ENCODE results near the gene OCA2. TPM values are rescaled to one million over a fixed set of nuclear protein-coding genes. Genes with fewer than 3 reads are reported as not detected.

OCA2 gene
- total RNA-seq, 1 experiment from 2014 or later = 0.57 TPM

- no peak overlapping the region for H3K4me3 ChIP-seq (ENCODE audit: low read depth, low read length)
- Mint-ChIP-seq H3K4me3 (ENCODE audit: unreplicated experiment) (no peak overlapping the region), H3K27me3 (ENCODE audit: insufficient read depth, unreplicated experiment) (peaks cover 16% of the 10 kb centered on the region), H3K36me3 (ENCODE audit: insufficient read depth, unreplicated experiment) (no peaks in the 10 kb centered on the region), H3K4me1 (ENCODE audit: low read depth, unreplicated experiment) (no peaks in the 10 kb centered on the region), H3K9me3 (ENCODE audit: unreplicated experiment) (no peaks in the 10 kb centered on the region), H3K27ac (ENCODE audit: unreplicated experiment) (no peak overlapping the region)
- TF ChIP-seq CTCF (IDR thresholded peaks at IDR 0.05; ENCODE audit: insufficient read depth in 1 of 2, low read depth in 1 of 2, low read length in 1 of 2, severe bottlenecking in 1 of 2, unreplicated experiment in 1 of 2) = no peak
- DNase-seq = no peak
- no peaks in the 10 kb centered on the region for H3K9me3 ChIP-seq
- intact Hi-C loops (cut with micrococcal nuclease; ENCODE audit: unreplicated experiment) = no loop called here
- no TSS peak for BruUV-seq (replicated peaks)
- POLR2A ChIA-PET = no interaction called here
- no peaks in the 10 kb centered on the region for H3K4me1 ChIP-seq
- no peaks in the 10 kb centered on the region for H3K36me3 ChIP-seq (ENCODE audit: control insufficient read depth, insufficient read depth, low read length)
- CTCF ChIA-PET = no interaction called here
- H3K27me3 ChIP-seq (replicated peaks; ENCODE audit: control insufficient read depth, insufficient read depth, low read length) = no peaks in the 10 kb centered on the region
Observed at GRCh38 chr15:27871902-27872260, 227.2 kb downstream of the OCA2 start.

GRCh38 chr15:27871078-27871901, 227.8 kb downstream of the OCA2 start:
- Histone ChIP-seq H3K4me1 (no peaks in the 10 kb centered on the region), H3K9me3 (no peaks in the 10 kb centered on the region), H3K27me3 (replicated peaks; ENCODE audit: control insufficient read depth, insufficient read depth, low read length) (no peaks in the 10 kb centered on the region), H3K36me3 (ENCODE audit: control insufficient read depth, insufficient read depth, low read length) (no peaks in the 10 kb centered on the region), H3K4me3 (ENCODE audit: low read depth, low read length) (no peak overlapping the region)
- Mint-ChIP-seq H3K9me3 (ENCODE audit: unreplicated experiment) (no peaks in the 10 kb centered on the region), H3K4me3 (ENCODE audit: unreplicated experiment) (no peak overlapping the region), H3K27ac (ENCODE audit: unreplicated experiment) (no peak overlapping the region), H3K27me3 (ENCODE audit: insufficient read depth, unreplicated experiment) (peaks cover 16% of the 10 kb centered on the region), H3K4me1 (ENCODE audit: low read depth, unreplicated experiment) (no peaks in the 10 kb centered on the region), H3K36me3 (ENCODE audit: insufficient read depth, unreplicated experiment) (no peaks in the 10 kb centered on the region)
- no peak for TF ChIP-seq CTCF (IDR thresholded peaks at IDR 0.05; ENCODE audit: insufficient read depth in 1 of 2, low read depth in 1 of 2, low read length in 1 of 2, severe bottlenecking in 1 of 2, unreplicated experiment in 1 of 2)
- DNase-seq = no peak
- intact Hi-C loops (cut with micrococcal nuclease; ENCODE audit: unreplicated experiment) = no loop called here
- no TSS peak for BruUV-seq (replicated peaks)
- ChIA-PET CTCF (no interaction called here), POLR2A (no interaction called here)

- Mint-ChIP-seq H3K4me1 (ENCODE audit: low read depth, unreplicated experiment) (no peaks in the 10 kb centered on the region), H3K27me3 (ENCODE audit: insufficient read depth, unreplicated experiment) (peaks cover 16% of the 10 kb centered on the region), H3K27ac (ENCODE audit: unreplicated experiment) (no peak overlapping the region), H3K9me3 (ENCODE audit: unreplicated experiment) (no peaks in the 10 kb centered on the region), H3K36me3 (ENCODE audit: insufficient read depth, unreplicated experiment) (no peaks in the 10 kb centered on the region), H3K4me3 (ENCODE audit: unreplicated experiment) (no peak overlapping the region)
- DNase-seq = no peak
- Histone ChIP-seq H3K36me3 (ENCODE audit: control insufficient read depth, insufficient read depth, low read length) (no peaks in the 10 kb centered on the region), H3K27me3 (replicated peaks; ENCODE audit: control insufficient read depth, insufficient read depth, low read length) (no peaks in the 10 kb centered on the region), H3K9me3 (no peaks in the 10 kb centered on the region), H3K4me1 (no peaks in the 10 kb centered on the region), H3K4me3 (ENCODE audit: low read depth, low read length) (no peak overlapping the region)
- no TSS peak for BruUV-seq (replicated peaks)
- no peak for TF ChIP-seq CTCF (IDR thresholded peaks at IDR 0.05; ENCODE audit: insufficient read depth in 1 of 2, low read depth in 1 of 2, low read length in 1 of 2, severe bottlenecking in 1 of 2, unreplicated experiment in 1 of 2)
- intact Hi-C loops (cut with micrococcal nuclease; ENCODE audit: unreplicated experiment) = no loop called here
- ChIA-PET CTCF (no interaction called here), POLR2A (no interaction called here)
Observed at GRCh38 chr15:27870320-27870719, 228.8 kb downstream of the OCA2 start.

All from Caco-2 (cell line).